NCI-H2196 (cell line): ENCODE data around the gene KCNT1.

Experiments used
- DNase-seq: peaks from one replicate; lab custom pipeline; 2025; ENCODE audit not compliant: unreplicated experiment; lab: John Stamatoyannopoulos, UW

Gene KCNT1

GRCh38 chr9:135698767-135699166, 3.2 kb upstream of the KCNT1 start:
- no peak for DNase-seq

GRCh38 chr9:135699440-135699839, 2.5 kb upstream of the KCNT1 start, which contains the start of gene SOHLH1:
Gene SOHLH1 (minus strand): TSS chr9:135699481. CDS start chr9:135699467, 14 bp downstream.
- DNase-seq: no peak

- no peak for DNase-seq
Observed at GRCh38 chr9:135700525-135700924, 1.5 kb upstream of the KCNT1 start.

- DNase-seq: no peak
Observed at GRCh38 chr9:135701067-135701958, 672 bp upstream of the KCNT1 start.

GRCh38 chr9:135703726-135704125, 1.7 kb downstream of the KCNT1 start:
- DNase-seq: no peak

- DNase-seq: no peak
Observed at GRCh38 chr9:135704483-135704882, 2.5 kb downstream of the KCNT1 start.

GRCh38 chr9:135705376-135705775, 3.4 kb downstream of the KCNT1 start:
- no peak for DNase-seq

GRCh38 chr9:135706288-135706687, 4.3 kb downstream of the KCNT1 start:
- no peak for DNase-seq

- no peak for DNase-seq
Observed at GRCh38 chr9:135707252-135708138, 5.5 kb downstream of the KCNT1 start.

GRCh38 chr9:135708164-135708563, 6.2 kb downstream of the KCNT1 start:
- no peak for DNase-seq

- peak; percentile 81 for DNase-seq
Observed at GRCh38 chr9:135711391-135711790, 9.4 kb downstream of the KCNT1 start.

- no peak for DNase-seq
Observed at GRCh38 chr9:135711881-135712280, 9.9 kb downstream of the KCNT1 start.

GRCh38 chr9:135712613-135713295, 10.8 kb downstream of the KCNT1 start:
- DNase-seq: no peak

- DNase-seq: no peak
Observed at GRCh38 chr9:135714242-135715055, 12.5 kb downstream of the KCNT1 start.

- DNase-seq: no peak
Observed at GRCh38 chr9:135715056-135715595, 13.1 kb downstream of the KCNT1 start.

GRCh38 chr9:135716045-135716444, 14.1 kb downstream of the KCNT1 start:
- no peak for DNase-seq

GRCh38 chr9:135717410-135717809, 15.4 kb downstream of the KCNT1 start:
- no peak for DNase-seq

- DNase-seq: peak; percentile 40
Observed at GRCh38 chr9:135718616-135719015, 16.6 kb downstream of the KCNT1 start.

GRCh38 chr9:135719472-135719871, 17.5 kb downstream of the KCNT1 start:
- no peak for DNase-seq

- DNase-seq: no peak
Observed at GRCh38 chr9:135722365-135722764, 20.4 kb downstream of the KCNT1 start.
